IgD-negative memory B cell (primary cell): ENCODE data around the gene FBXL17. TPM values are rescaled to one million over a fixed set of nuclear protein-coding genes. Genes with fewer than 3 reads are reported as not detected.

Experiments
- H3K27ac Mint-ChIP-seq, 3 donors: one replicate each; pipeline ENCODE4 v1.8.0; 2020 to 2022; ENCODE audit warnings: mild to moderate bottlenecking in 3 of 3, mixed read lengths in 3 of 3, moderate library complexity in 1 of 3
- H3K27me3 Mint-ChIP-seq: one replicate; pipeline ENCODE4 v1.8.0; 2021; ENCODE audit warnings: mixed read lengths
- H3K36me3 Mint-ChIP-seq: one replicate; pipeline ENCODE4 v1.8.0; 2020; ENCODE audit warnings: mild to moderate bottlenecking, mixed read lengths
- H3K4me1 Mint-ChIP-seq, 3 donors: one replicate each; pipeline ENCODE4 v1.8.0; 2020 to 2022; ENCODE audit warnings: mixed read lengths in 3 of 3, mild to moderate bottlenecking in 1 of 3
- H3K4me3 Mint-ChIP-seq, 4 donors: one replicate each; pipeline ENCODE4 v1.8.0; 2020 to 2022; ENCODE audit warnings: mild to moderate bottlenecking in 4 of 4, mixed read lengths in 4 of 4, moderate library complexity in 3 of 4
- H3K9me3 Mint-ChIP-seq, 3 donors: one replicate each; pipeline ENCODE4 v1.8.0; 2020 to 2021; ENCODE audit warnings: mixed read lengths in 3 of 3, mild to moderate bottlenecking in 1 of 3
- polyA plus RNA-seq: library from polyadenylated mRNA; unstranded; fragments of 300-500 nt; fragmentation: Illumina TruSeq; gene quantifications from one replicate; pipeline ENCODE4 v1.2.3, GENCODE V29; 2021

Gene FBXL17
- polyA plus RNA-seq, 1 donor from 2014 or later = 4.7 TPM

GRCh38 chr5:108102463-108102862 is 279.4 kb downstream of the FBXL17 start:
- Mint-ChIP-seq H3K9me3 (no peaks in the 10 kb centered on the region), H3K27me3 (no peaks in the 10 kb centered on the region), H3K4me1 (no peaks in the 10 kb centered on the region), H3K36me3 (peaks cover 6% of the 10 kb centered on the region), H3K27ac (no peak overlapping the region), H3K4me3 (no peak overlapping the region)

DNA sequence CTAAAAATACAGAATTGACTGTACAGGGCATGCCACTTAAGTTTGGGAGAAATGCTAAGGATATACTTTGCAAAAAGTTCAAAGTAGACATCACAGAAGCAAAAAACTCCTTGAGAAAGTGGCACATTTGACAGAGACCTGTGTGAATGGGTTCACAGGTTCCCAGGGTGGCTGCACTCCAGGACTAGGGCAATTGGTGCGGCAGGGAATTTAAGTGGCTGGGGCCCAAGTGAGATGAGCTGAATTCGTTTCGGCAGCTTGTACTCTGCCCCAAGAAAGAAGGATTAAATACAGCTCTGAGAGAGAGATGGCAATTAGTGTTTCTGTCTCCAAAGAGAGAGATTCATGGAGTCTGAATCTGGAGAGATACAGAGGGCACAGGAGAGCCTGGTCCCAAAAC is 280.1 kb downstream of the FBXL17 start:
- Mint-ChIP-seq H3K9me3 (no peaks in the 10 kb centered on the region), H3K27ac (no peak overlapping the region), H3K4me3 (no peak overlapping the region), H3K4me1 (no peaks in the 10 kb centered on the region), H3K36me3 (peaks cover 6% of the 10 kb centered on the region), H3K27me3 (no peaks in the 10 kb centered on the region)

- H3K27ac Mint-ChIP-seq = no peak overlapping the region
- peaks cover 8% of the 10 kb centered on the region for H3K36me3 Mint-ChIP-seq
- no peak overlapping the region for H3K4me3 Mint-ChIP-seq
- H3K9me3 Mint-ChIP-seq = no peaks in the 10 kb centered on the region
- H3K27me3 Mint-ChIP-seq = no peaks in the 10 kb centered on the region
- H3K4me1 Mint-ChIP-seq = no peaks in the 10 kb centered on the region
Observed at GRCh38 chr5:108101130-108101529, 280.8 kb downstream of the FBXL17 start.

- Mint-ChIP-seq H3K4me1 (no peaks in the 10 kb centered on the region), H3K27me3 (no peaks in the 10 kb centered on the region), H3K27ac (no peak overlapping the region), H3K9me3 (no peaks in the 10 kb centered on the region), H3K4me3 (no peak overlapping the region), H3K36me3 (peaks cover 6% of the 10 kb centered on the region)
Observed at GRCh38 chr5:108094800-108095199, 287.1 kb downstream of the FBXL17 start.

- Mint-ChIP-seq H3K4me3 (no peak overlapping the region), H3K36me3 (peaks cover 17% of the 10 kb centered on the region), H3K4me1 (no peaks in the 10 kb centered on the region), H3K27ac (no peak overlapping the region), H3K9me3 (no peaks in the 10 kb centered on the region), H3K27me3 (no peaks in the 10 kb centered on the region)
Observed at GRCh38 chr5:108093186-108093585, 288.7 kb downstream of the FBXL17 start.

DNA sequence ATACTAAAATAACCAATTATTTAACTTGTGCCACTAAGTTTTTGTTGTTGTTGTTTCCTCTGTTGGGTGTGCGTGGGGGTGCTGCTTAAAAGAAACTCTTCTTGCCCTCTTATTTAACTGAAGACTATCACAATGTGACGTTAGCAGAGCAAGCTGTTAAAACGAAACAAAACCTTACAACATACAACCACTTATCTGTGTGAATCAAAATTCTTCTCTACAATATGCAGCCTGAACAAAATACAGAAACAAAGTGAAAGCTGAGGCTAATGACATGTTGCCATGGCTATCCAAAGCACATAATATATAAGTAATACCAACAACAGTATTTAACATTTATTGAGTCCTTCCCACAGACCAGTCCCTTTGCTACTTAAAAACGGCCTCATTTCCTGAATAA is 291.0 kb downstream of the FBXL17 start:
- Mint-ChIP-seq H3K4me3 (no peak overlapping the region), H3K9me3 (no peaks in the 10 kb centered on the region), H3K36me3 (peaks cover 15% of the 10 kb centered on the region), H3K27ac (no peak overlapping the region), H3K4me1 (no peaks in the 10 kb centered on the region), H3K27me3 (no peaks in the 10 kb centered on the region)

GRCh38 chr5:108084105-108084504 is 297.8 kb downstream of the FBXL17 start:
- Mint-ChIP-seq H3K36me3 (peaks cover 9% of the 10 kb centered on the region), H3K27ac (no peak overlapping the region), H3K4me3 (no peak overlapping the region), H3K9me3 (no peaks in the 10 kb centered on the region), H3K27me3 (no peaks in the 10 kb centered on the region), H3K4me1 (no peaks in the 10 kb centered on the region)

- Mint-ChIP-seq H3K27me3 (no peaks in the 10 kb centered on the region), H3K27ac (no peak overlapping the region), H3K4me3 (peak overlapping the region in 1 of 4 donors; percentile 1), H3K4me1 (no peaks in the 10 kb centered on the region), H3K9me3 (no peaks in the 10 kb centered on the region), H3K36me3 (peaks cover 3% of the 10 kb centered on the region)
Observed at GRCh38 chr5:108083232-108083631, 298.7 kb downstream of the FBXL17 start.

DNA sequence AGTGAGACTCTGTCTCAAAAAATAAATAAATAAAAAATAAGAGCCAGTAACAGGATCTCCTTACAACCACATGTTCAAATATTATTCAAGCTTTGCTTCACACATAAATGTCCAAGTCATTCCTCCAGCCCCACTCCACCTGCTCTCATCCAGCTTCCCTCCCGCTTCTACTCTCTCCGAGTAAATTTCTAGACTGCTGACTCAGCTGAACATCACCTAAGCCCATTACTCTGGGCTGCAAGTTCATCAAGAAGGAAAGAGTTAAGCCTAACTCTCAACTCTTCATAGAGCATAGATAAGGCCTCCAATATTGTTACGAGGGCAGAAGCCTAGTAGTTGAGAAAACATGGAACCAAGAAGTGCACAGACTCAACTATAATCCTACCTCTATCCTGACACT is 300.2 kb downstream of the FBXL17 start:
- no peak overlapping the region for H3K27ac Mint-ChIP-seq
- H3K9me3 Mint-ChIP-seq = no peaks in the 10 kb centered on the region
- H3K27me3 Mint-ChIP-seq = no peaks in the 10 kb centered on the region

GRCh38 chr5:108079753-108080152 is 302.1 kb downstream of the FBXL17 start:
- Mint-ChIP-seq H3K4me3 (no peak overlapping the region), H3K36me3 (peaks cover 2% of the 10 kb centered on the region)

More for the DNA sequence above, 300.2 kb downstream of the FBXL17 start:
- Mint-ChIP-seq H3K4me1 (no peaks in the 10 kb centered on the region), H3K4me3 (no peak overlapping the region), H3K36me3 (peaks cover 3% of the 10 kb centered on the region)

GRCh38 chr5:108078882-108079281 is 303.0 kb downstream of the FBXL17 start:
- Mint-ChIP-seq H3K4me3 (no peak overlapping the region), H3K27me3 (no peaks in the 10 kb centered on the region), H3K4me1 (no peaks in the 10 kb centered on the region), H3K27ac (no peak overlapping the region), H3K9me3 (peaks cover 0 to 5% (median 0%) of the 10 kb centered on the region in 3 donors), H3K36me3 (peaks cover 6% of the 10 kb centered on the region)

More at GRCh38 chr5:108079753-108080152, 302.1 kb downstream of the FBXL17 start:
- H3K27me3 Mint-ChIP-seq = no peaks in the 10 kb centered on the region
- H3K27ac Mint-ChIP-seq = no peak overlapping the region
- H3K4me1 Mint-ChIP-seq = no peaks in the 10 kb centered on the region
- peaks cover 0 to 1% (median 0%) of the 10 kb centered on the region in 3 donors for H3K9me3 Mint-ChIP-seq

- Mint-ChIP-seq H3K27ac (no peak overlapping the region), H3K27me3 (no peaks in the 10 kb centered on the region), H3K36me3 (peaks cover 6% of the 10 kb centered on the region), H3K4me3 (no peak overlapping the region), H3K9me3 (peaks cover 0 to 5% (median 0%) of the 10 kb centered on the region in 3 donors), H3K4me1 (no peaks in the 10 kb centered on the region)
Observed at GRCh38 chr5:108078345-108078744, 303.6 kb downstream of the FBXL17 start.

GRCh38 chr5:108074626-108075025 is 307.3 kb downstream of the FBXL17 start:
- H3K36me3 Mint-ChIP-seq = peaks cover 12% of the 10 kb centered on the region
- peaks cover 0 to 5% (median 0%) of the 10 kb centered on the region in 3 donors for H3K9me3 Mint-ChIP-seq
- H3K27ac Mint-ChIP-seq = no peak overlapping the region
- H3K27me3 Mint-ChIP-seq = no peaks in the 10 kb centered on the region
- H3K4me3 Mint-ChIP-seq = no peak overlapping the region
- no peaks in the 10 kb centered on the region for H3K4me1 Mint-ChIP-seq

DNA sequence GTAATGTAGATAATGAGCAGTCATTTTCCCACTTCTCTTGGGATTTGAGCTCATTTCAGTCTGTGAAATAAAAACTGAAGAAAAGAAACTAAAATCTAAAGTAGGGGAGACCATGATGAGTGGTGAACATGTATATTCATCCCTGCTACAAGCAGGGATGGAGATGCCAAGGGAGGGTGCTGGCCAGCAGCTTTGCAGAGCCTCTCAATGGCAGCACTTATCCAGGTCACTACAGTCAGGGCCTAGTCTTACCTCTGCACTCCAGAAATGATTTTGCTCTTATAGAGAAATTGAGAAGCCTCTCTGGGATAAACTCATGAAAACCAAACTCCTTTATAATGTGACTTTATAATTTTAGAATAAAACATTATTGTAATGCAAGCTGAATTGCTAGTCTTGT is 317.6 kb downstream of the FBXL17 start:
- no peaks in the 10 kb centered on the region for H3K4me1 Mint-ChIP-seq
- H3K36me3 Mint-ChIP-seq = peaks cover under 1% of the 10 kb centered on the region
- no peak overlapping the region for H3K27ac Mint-ChIP-seq
- no peaks in the 10 kb centered on the region for H3K27me3 Mint-ChIP-seq
- H3K4me3 Mint-ChIP-seq = no peak overlapping the region
- no peaks in the 10 kb centered on the region for H3K9me3 Mint-ChIP-seq

DNA sequence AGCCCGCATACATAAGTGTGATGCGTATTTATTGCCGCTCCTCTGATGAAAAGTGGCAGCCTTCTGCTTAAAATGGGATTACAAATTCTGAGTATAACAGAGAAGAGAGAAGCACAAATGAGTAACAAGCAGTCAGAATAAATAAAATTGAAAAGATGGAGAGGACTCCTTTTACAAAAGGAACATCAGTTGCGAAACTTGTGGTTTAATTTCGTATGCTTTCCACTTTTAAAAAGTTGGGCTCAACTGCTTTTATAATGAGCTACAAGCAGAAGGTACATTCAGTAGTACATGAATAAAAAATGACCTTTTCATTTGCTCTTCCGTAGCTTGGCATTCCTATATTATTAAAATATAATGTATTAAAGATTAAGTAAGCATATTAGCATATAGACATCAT is 320.0 kb downstream of the FBXL17 start:
- Mint-ChIP-seq H3K4me1 (no peaks in the 10 kb centered on the region), H3K27ac (no peak overlapping the region), H3K36me3 (no peaks in the 10 kb centered on the region), H3K4me3 (no peak overlapping the region), H3K27me3 (no peaks in the 10 kb centered on the region), H3K9me3 (no peaks in the 10 kb centered on the region)

- no peak overlapping the region for H3K4me3 Mint-ChIP-seq
- no peaks in the 10 kb centered on the region for H3K27me3 Mint-ChIP-seq
- H3K9me3 Mint-ChIP-seq = no peaks in the 10 kb centered on the region
- H3K36me3 Mint-ChIP-seq = no peaks in the 10 kb centered on the region
- H3K4me1 Mint-ChIP-seq = no peaks in the 10 kb centered on the region
- no peak overlapping the region for H3K27ac Mint-ChIP-seq
Observed at GRCh38 chr5:108060340-108060739, 321.6 kb downstream of the FBXL17 start.

- peaks cover 0 to 5% (median 2%) of the 10 kb centered on the region in 3 donors for H3K9me3 Mint-ChIP-seq
- no peaks in the 10 kb centered on the region for H3K27me3 Mint-ChIP-seq
- peaks cover 2% of the 10 kb centered on the region for H3K36me3 Mint-ChIP-seq
Observed at GRCh38 chr5:108059334-108059733, 322.6 kb downstream of the FBXL17 start.

More at GRCh38 chr5:108059334-108059733, 322.6 kb downstream of the FBXL17 start:
- no peak overlapping the region for H3K27ac Mint-ChIP-seq
- H3K4me3 Mint-ChIP-seq = no peak overlapping the region
- no peaks in the 10 kb centered on the region for H3K4me1 Mint-ChIP-seq
